Stomach (tissue), 4 donors: Measurements from ENCODE around the gene CIROP.
A peak's percentile ranks its signal among the peaks of the same experiment; 100 is the strongest.

Experiments used
- POLR2A ChIP-seq, 4 donors: fragments of 450-650 bp; IDR thresholded peaks; one replicate each; pipeline ENCODE4 v1.6.1; 2016; ENCODE audit warnings: antibody characterized with exemption in 4 of 4, control low read depth in 2 of 4, mild to moderate bottlenecking in 1 of 4, moderate library complexity in 1 of 4
- POLR2AphosphoS5 ChIP-seq, 3 donors: sonication (generic); formaldehyde crosslinking; IDR thresholded peaks; one replicate each; pipeline ENCODE4 v1.6.1; 2016; ENCODE audit warnings: antibody characterized with exemption in 3 of 3

- TF ChIP-seq POLR2A (IDR thresholded peaks at IDR 0.05) (no peak), POLR2AphosphoS5 (IDR thresholded peaks at IDR 0.05) (peak; percentile 30 to 80 (median 60))
Measured at GRCh38 chr14:23145794-23146350, 41.1 kb upstream of the CIROP start.
